Right renal pelvis (tissue), 4 donors: Measurements from ENCODE around the gene MSI2. TPM values are rescaled to one million over a fixed set of nuclear protein-coding genes. Genes with fewer than 3 reads are reported as not detected.

Source experiments
- DNase-seq, 4 donors: peaks; one replicate each; pipeline ENCODE4 v3.0.0-alpha.2; 2013; ENCODE audit warnings: low read depth in 4 of 4, low spot score in 3 of 4, missing footprints in 1 of 4
- polyA plus RNA-seq, 4 donors: library from polyadenylated mRNA; unstranded; fragments of 120-200 nt; gene quantifications; one replicate each; pipeline ENCODE4 v1.2.1, GENCODE V29; 2013; ENCODE audit not compliant: insufficient read length in 4 of 4

Gene MSI2
- polyA plus RNA-seq, 4 donors, result 87.4 to 99.4 (median 98.4) TPM

GRCh38 chr17:57559634-57560318 is 303.5 kb downstream of the MSI2 start:
- DNase-seq, result no peak

GRCh38 chr17:57560319-57560705 is 304.0 kb downstream of the MSI2 start:
- no peak for DNase-seq

DNA sequence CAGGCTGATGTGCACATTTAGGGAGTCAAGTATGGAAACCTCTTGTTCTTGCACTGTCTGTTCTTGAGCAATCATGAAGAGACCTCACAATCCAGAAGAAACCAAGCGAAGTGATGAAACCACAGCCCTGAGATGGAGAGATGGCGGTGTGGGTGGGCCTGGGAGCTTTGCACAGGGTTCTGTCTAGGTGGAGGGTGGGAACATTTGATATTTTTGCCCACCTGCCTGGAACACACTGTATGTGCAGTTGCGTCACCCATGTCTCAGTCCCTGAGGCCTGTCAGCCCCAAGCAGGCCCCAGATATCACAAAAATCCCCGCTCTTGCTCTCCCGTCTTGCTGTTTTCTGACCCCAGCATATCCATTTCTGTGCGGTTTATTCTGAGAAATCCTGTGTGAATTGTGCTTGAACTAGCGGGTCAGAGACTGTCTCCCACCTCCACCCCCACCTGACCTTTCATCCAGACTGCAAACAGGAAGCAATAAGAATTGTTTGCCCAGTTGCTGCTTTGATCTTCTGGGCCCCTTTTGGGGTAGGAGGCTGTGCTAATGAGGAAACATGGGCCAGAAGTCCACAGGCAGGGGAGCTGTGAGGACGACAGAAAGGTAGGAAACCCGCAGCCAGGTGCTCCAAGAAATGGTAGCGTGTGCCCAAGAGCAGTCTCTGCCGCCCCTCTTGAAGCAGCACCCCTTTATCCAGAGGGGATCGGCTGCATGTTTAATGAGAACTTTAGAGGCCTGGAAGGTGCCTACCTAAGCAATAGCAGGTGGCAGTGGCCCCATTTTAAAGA is 304.9 kb downstream of the MSI2 start:
- DNase-seq, result no peak

DNA sequence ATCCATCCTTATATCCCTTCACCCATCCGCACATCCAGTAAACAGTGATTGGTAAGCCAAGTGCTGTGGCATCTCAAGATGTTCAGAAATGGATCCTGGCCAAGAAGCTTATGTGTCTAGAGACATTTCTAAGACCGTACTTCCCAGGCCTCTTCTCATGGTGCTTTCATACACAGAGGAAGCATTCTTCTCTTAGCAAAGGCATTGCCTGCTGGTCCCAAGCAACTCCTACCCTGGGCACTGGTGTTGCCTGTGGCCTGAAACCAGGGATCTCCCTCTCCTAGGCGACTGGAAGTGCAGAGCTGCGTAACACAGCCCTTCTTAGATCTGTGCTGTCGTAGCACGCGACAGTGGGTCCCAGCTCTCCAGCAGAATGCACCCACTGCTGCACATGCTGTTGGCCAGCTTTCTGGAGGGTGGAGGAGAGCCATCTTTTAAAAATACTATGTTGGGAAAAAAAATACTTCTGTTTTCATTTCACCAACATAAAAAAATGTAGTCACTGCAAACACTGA is 305.9 kb downstream of the MSI2 start:
- no peak for DNase-seq

GRCh38 chr17:57563958-57564357 is 307.6 kb downstream of the MSI2 start:
- DNase-seq, result no peak

- no peak for DNase-seq
Measured at GRCh38 chr17:57565176-57565575, 308.9 kb downstream of the MSI2 start.

DNA sequence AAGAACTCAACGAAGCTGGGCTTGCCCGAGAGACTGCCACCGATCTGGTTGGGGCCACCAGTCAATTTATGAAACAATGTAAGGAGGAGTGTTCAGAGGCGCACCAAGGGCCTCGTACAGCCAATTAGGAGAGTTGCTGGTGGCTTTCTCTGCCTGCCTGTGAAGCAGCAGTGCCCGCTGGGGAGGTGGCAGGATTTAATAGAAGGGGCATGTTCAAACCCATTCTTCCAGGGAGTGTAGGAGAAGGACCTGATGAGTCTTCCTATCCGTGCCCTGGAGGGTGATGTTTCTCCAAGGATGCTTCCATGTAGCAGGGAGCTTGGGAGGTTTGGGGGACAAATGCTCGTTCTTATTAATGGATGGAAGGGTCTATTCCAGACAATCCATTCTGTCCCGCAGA is 310.4 kb downstream of the MSI2 start:
- no peak for DNase-seq

GRCh38 chr17:57567251-57567650 is 310.9 kb downstream of the MSI2 start:
- DNase-seq, result no peak

GRCh38 chr17:57568340-57568739 is 312.0 kb downstream of the MSI2 start:
- DNase-seq, result no peak

DNA sequence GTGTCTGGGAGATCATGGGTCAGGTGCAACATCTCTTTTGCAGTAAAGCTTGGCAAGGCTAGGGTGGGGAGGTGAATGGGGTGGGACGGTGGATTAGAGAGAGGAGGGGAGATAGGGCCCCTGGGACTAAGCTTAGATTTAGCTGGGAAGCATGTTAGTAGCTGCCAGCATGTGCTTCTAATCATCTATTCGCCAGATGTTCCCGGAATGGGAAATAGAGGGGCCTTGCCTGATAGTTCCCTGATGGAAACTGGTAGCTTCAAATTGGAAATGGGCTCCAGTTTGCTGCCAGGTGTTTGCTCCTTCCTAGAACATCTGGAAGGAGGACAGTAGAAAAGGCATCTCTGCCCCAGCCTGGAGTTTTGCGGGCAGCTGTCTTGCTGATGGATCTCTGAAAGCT is 312.7 kb downstream of the MSI2 start:
- no peak for DNase-seq

DNA sequence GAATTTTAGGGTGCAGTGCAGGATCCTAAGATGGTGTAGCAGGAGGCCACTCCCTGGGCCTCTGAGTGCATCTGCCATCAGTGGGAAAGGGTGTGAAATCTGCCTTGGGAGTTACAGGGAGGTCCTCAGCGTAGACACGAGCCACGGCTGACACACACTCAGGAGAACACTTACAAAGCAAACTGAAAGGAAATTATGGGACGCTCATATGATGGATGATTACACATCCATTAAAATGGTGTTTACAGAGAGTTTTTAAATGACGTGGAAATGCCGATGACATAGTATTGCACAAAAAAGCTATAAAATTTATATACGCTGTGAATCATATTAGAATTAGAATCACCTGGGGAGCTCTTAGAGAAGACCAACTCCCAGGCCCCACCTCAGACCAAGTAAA is 313.5 kb downstream of the MSI2 start:
- DNase-seq, result no peak

DNA sequence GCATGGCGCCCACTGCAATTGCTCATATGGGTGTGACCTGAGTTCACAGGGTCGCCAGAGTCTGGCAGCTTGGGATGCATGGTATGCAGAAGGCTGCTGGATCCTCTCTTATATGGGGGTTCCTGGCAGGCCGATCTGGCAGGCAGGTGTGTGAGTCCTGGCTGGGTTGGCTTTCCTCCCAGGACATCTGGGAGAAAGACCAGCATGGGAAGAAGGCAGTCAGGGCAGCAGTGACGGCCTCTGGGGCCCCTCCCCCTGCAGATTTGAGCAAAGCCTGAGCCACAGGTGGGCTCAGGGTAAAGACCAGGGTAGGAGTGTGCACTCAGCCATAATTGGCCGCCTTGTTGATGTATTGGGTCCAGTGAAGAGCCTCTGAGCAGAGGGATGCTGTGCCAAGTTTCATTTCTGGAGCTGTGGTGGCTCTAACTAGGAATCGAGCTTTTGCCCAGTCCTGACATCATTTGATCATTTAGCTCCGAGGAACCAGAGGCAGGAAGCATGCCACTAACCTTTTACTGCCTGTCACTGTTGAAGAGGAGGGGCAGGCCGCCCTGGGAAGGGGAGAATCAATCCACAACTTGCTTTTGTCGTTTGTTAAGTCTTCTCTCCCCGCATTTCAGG is 314.5 kb downstream of the MSI2 start:
- DNase-seq, result no peak

- DNase-seq, result no peak
Measured at GRCh38 chr17:57572062-57572461, 315.7 kb downstream of the MSI2 start.

GRCh38 chr17:57572600-57572999 is 316.3 kb downstream of the MSI2 start:
- no peak for DNase-seq

GRCh38 chr17:57574040-57574513 is 317.8 kb downstream of the MSI2 start:
- DNase-seq, result no peak

DNA sequence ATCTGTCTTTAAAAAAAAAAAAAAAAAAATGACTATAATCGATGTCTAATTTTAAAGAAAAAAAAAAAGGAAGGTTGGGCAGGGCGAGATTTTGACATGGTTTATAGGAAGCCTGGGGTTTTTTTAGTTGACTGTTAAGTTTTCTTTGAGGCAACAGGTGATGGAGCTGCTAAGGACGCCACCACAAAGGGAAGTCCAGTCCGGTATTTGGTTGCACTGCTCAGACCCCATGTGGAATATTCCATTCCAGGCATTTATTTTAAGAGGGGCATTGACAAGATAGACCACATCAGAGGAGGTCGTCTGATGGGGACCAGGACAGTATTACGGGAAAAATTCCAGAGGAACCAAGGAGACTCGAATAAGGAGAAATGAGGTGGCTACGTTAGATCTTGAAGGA is 320.4 kb downstream of the MSI2 start:
- no peak for DNase-seq

- no peak for DNase-seq
Measured at GRCh38 chr17:57577751-57578607, 321.7 kb downstream of the MSI2 start.

DNA sequence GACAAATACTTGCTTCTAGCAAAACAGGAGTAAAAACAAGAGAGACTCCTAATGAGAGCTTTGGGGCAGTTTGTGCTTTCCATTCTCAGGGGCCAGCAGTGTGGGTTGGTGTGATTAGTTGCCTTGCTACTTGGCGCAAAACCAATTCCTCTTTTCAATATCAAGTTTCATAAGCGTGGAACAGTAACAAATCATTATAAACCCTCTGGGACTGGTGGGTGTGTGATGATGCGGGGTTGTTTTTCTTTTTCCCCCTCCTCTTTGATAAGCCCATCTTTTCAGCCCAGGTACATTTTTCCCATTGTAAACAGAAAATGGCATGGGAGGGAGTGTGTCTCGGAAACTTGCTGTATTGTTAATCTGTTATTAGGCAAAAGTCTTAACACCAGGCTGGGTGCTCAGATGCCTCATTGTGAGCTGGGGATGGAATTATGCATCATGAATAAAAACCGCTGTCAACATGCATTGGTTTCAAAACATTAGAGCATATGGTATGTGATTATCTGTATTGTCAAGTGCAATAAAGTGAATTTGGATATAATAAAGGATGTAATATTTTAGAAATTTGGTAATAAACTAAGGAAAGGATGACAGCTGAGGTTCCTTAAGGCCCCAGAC is 322.4 kb downstream of the MSI2 start:
- no peak for DNase-seq

DNA sequence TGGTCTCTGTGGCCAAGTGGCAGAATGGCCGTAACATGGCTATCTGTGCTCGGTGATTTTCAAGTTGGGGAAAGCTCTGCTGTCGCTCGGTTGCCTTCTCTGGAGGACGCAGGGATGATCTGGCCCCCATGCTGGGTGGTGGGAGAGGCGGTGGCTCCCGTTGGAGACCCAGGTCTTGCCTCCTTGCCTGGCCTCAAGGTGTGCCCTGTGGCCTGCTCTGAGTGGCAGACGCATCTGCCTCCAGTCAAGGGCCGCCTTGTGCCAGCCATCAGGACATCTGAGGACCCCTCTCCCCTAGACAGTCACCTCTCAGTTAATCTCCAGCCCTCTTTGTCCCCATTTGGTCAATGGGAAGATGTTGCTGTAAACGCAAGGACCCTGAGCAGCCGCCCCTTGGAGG is 322.9 kb downstream of the MSI2 start:
- DNase-seq, result no peak
